ENCODE data around the gene CLDN9. TPM values are rescaled to one million over a fixed set of nuclear protein-coding genes. Genes with fewer than 3 reads are reported as not detected.

CLDN9 gene
- total RNA-seq, 1 donor from 2014 or later: 3.5 TPM

GRCh38 chr16:3035972-3036725, 23.4 kb downstream of the CLDN9 start:
- TF ChIP-seq CTCF (conservative IDR thresholded peaks at IDR 0.05; ENCODE audit: low read depth, low read length): no peak
- no peak for DNase-seq (ENCODE audit: low read depth)
- H3K4me3 ChIP-seq (ENCODE audit: low read depth, low read length): peak overlapping the region; percentile 13

- no peak for DNase-seq (ENCODE audit: low read depth)
- H3K4me3 ChIP-seq (ENCODE audit: low read depth, low read length): peak within 1 kb of the TSS; percentile 13
- no peak for TF ChIP-seq CTCF (conservative IDR thresholded peaks at IDR 0.05; ENCODE audit: low read depth, low read length)
Observed at GRCh38 chr16:3036726-3037315, 24.1 kb downstream of the CLDN9 start, which contains the start of gene BICDL2. Gene BICDL2 (minus strand): TSS chr16:3036944. CDS start chr16:3035496, 1,448 bp downstream.

- no peak for DNase-seq (ENCODE audit: low read depth)
- TF ChIP-seq CTCF (conservative IDR thresholded peaks at IDR 0.05; ENCODE audit: low read depth, low read length): no peak
Observed at GRCh38 chr16:3038256-3038655, 25.5 kb downstream of the CLDN9 start.

GRCh38 chr16:3038896-3039295, 26.2 kb downstream of the CLDN9 start:
- no peak for DNase-seq (ENCODE audit: low read depth)
- TF ChIP-seq CTCF (conservative IDR thresholded peaks at IDR 0.05; ENCODE audit: low read depth, low read length): no peak
- no peak overlapping the region for H3K4me3 ChIP-seq (ENCODE audit: low read depth, low read length)

More at GRCh38 chr16:3038256-3038655, 25.5 kb downstream of the CLDN9 start:
- no peak overlapping the region for H3K4me3 ChIP-seq (ENCODE audit: low read depth, low read length)

GRCh38 chr16:3042376-3042775, 29.7 kb downstream of the CLDN9 start:
- H3K4me3 ChIP-seq (ENCODE audit: low read depth, low read length): no peak overlapping the region
- no peak for TF ChIP-seq CTCF (conservative IDR thresholded peaks at IDR 0.05; ENCODE audit: low read depth, low read length)
- no peak for DNase-seq (ENCODE audit: low read depth)

- no peak overlapping the region for H3K4me3 ChIP-seq (ENCODE audit: low read depth, low read length)
- TF ChIP-seq CTCF (conservative IDR thresholded peaks at IDR 0.05; ENCODE audit: low read depth, low read length): no peak
- DNase-seq (ENCODE audit: low read depth): no peak
Observed at GRCh38 chr16:3044708-3045107, 32.0 kb downstream of the CLDN9 start.
